ENCODE results near the gene TMEM151B. TPM values are rescaled to one million over a fixed set of nuclear protein-coding genes. Genes with fewer than 3 reads are reported as not detected.

The TMEM151B gene
- total RNA-seq, 1 experiment from 2014 or later: not detected

GRCh38 chr6:44303842-44304241 lies 33.6 kb downstream of the TMEM151B start:
- H3K9me3 ChIP-seq: no peaks in the 10 kb centered on the region
- H3K4me1 Mint-ChIP-seq (ENCODE audit: low read depth, unreplicated experiment): peaks cover 4% of the 10 kb centered on the region
- POLR2A ChIA-PET: no interaction called here
- no peaks in the 10 kb centered on the region for H3K27me3 ChIP-seq (replicated peaks; ENCODE audit: control insufficient read depth, insufficient read depth, low read length)
- peaks cover 2% of the 10 kb centered on the region; the same call in 1 of the 2 replicates for H3K36me3 ChIP-seq (ENCODE audit: control insufficient read depth, insufficient read depth, low read length)
- TF ChIP-seq CTCF (IDR thresholded peaks at IDR 0.05; ENCODE audit: insufficient read depth in 1 of 2, low read depth in 1 of 2, low read length in 1 of 2, severe bottlenecking in 1 of 2, unreplicated experiment in 1 of 2): no peak
- CTCF ChIA-PET: interaction anchor here (0.6 kb wide), 1 partner anchor 31 kb away, joined by 3 read pairs; no protein-coding TSS in a partner anchor
- no peaks in the 10 kb centered on the region for H3K27me3 Mint-ChIP-seq (ENCODE audit: insufficient read depth, unreplicated experiment)
- no peak overlapping the region for H3K4me3 ChIP-seq (ENCODE audit: low read depth, low read length)
- no peak for DNase-seq
- no peak overlapping the region for H3K27ac Mint-ChIP-seq (ENCODE audit: unreplicated experiment)
- BruUV-seq (replicated peaks): no TSS peak
- H3K4me1 ChIP-seq: no peaks in the 10 kb centered on the region
- H3K9me3 Mint-ChIP-seq (ENCODE audit: unreplicated experiment): no peaks in the 10 kb centered on the region
- H3K36me3 Mint-ChIP-seq (ENCODE audit: insufficient read depth, unreplicated experiment): peaks cover 14% of the 10 kb centered on the region
- no peak overlapping the region for H3K4me3 Mint-ChIP-seq (ENCODE audit: unreplicated experiment)
- intact Hi-C loops (cut with micrococcal nuclease; ENCODE audit: unreplicated experiment): loop anchor here (1.0 kb wide), 1 partner anchor 36 kb away; no protein-coding TSS in a partner anchor

- CTCF ChIA-PET: interaction anchor here (0.7 to 2.0 kb wide), 5 partner anchors 8 to 150 kb away, joined by 3 to 8 read pairs (median 5); no protein-coding TSS in a partner anchor
- no peaks in the 10 kb centered on the region for H3K4me1 ChIP-seq
- no peak overlapping the region for H3K4me3 ChIP-seq (ENCODE audit: low read depth, low read length)
- H3K9me3 ChIP-seq: no peaks in the 10 kb centered on the region
- POLR2A ChIA-PET: no interaction called here
- DNase-seq: peak in 1 of 2 experiments; percentile 54
- H3K9me3 Mint-ChIP-seq (ENCODE audit: unreplicated experiment): no peaks in the 10 kb centered on the region
- no peaks in the 10 kb centered on the region for H3K27me3 Mint-ChIP-seq (ENCODE audit: insufficient read depth, unreplicated experiment)
- H3K36me3 ChIP-seq (ENCODE audit: control insufficient read depth, insufficient read depth, low read length): peaks cover 2% of the 10 kb centered on the region; the same call in 1 of the 2 replicates
- no peaks in the 10 kb centered on the region for H3K27me3 ChIP-seq (replicated peaks; ENCODE audit: control insufficient read depth, insufficient read depth, low read length)
- no TSS peak for BruUV-seq (replicated peaks)
- H3K27ac Mint-ChIP-seq (ENCODE audit: unreplicated experiment): no peak overlapping the region
- intact Hi-C loops (cut with micrococcal nuclease; ENCODE audit: unreplicated experiment): loop anchor here (1.0 kb wide), 1 partner anchor 36 kb away; no protein-coding TSS in a partner anchor
- H3K4me1 Mint-ChIP-seq (ENCODE audit: low read depth, unreplicated experiment): no peaks in the 10 kb centered on the region
- H3K4me3 Mint-ChIP-seq (ENCODE audit: unreplicated experiment): no peak overlapping the region
- H3K36me3 Mint-ChIP-seq (ENCODE audit: insufficient read depth, unreplicated experiment): peaks cover 17% of the 10 kb centered on the region
- peak; percentile 74 to 77 for TF ChIP-seq CTCF (IDR thresholded peaks at IDR 0.05; ENCODE audit: insufficient read depth in 1 of 2, low read depth in 1 of 2, low read length in 1 of 2, severe bottlenecking in 1 of 2, unreplicated experiment in 1 of 2)
These were observed 34.3 kb downstream of the TMEM151B start for GRCh38 chr6:44304282-44305199.

GRCh38 chr6:44305200-44305725 lies 35.0 kb downstream of the TMEM151B start:
- BruUV-seq (replicated peaks): no TSS peak
- ChIA-PET POLR2A (no interaction called here), CTCF (interaction anchor here (0.7 to 2.0 kb wide), 5 partner anchors 9 to 150 kb away, joined by 3 to 8 read pairs (median 5); no protein-coding TSS in a partner anchor)
- H3K4me3 Mint-ChIP-seq (ENCODE audit: unreplicated experiment): no peak overlapping the region
- H3K4me1 Mint-ChIP-seq (ENCODE audit: low read depth, unreplicated experiment): no peaks in the 10 kb centered on the region
- intact Hi-C loops (cut with micrococcal nuclease; ENCODE audit: unreplicated experiment): no loop called here
- Histone ChIP-seq H3K27me3 (replicated peaks; ENCODE audit: control insufficient read depth, insufficient read depth, low read length) (no peaks in the 10 kb centered on the region), H3K4me3 (ENCODE audit: low read depth, low read length) (no peak overlapping the region), H3K36me3 (ENCODE audit: control insufficient read depth, insufficient read depth, low read length) (peaks cover 2% of the 10 kb centered on the region; the same call in 1 of the 2 replicates), H3K4me1 (no peaks in the 10 kb centered on the region), H3K9me3 (no peaks in the 10 kb centered on the region)
- peaks cover 23% of the 10 kb centered on the region for H3K36me3 Mint-ChIP-seq (ENCODE audit: insufficient read depth, unreplicated experiment)
- no peak for TF ChIP-seq CTCF (IDR thresholded peaks at IDR 0.05; ENCODE audit: insufficient read depth in 1 of 2, low read depth in 1 of 2, low read length in 1 of 2, severe bottlenecking in 1 of 2, unreplicated experiment in 1 of 2)
- H3K27me3 Mint-ChIP-seq (ENCODE audit: insufficient read depth, unreplicated experiment): no peaks in the 10 kb centered on the region
- no peaks in the 10 kb centered on the region for H3K9me3 Mint-ChIP-seq (ENCODE audit: unreplicated experiment)
- DNase-seq: no peak
- H3K27ac Mint-ChIP-seq (ENCODE audit: unreplicated experiment): no peak overlapping the region
